ENCODE measurements around the gene VAT1L.

Gene VAT1L

GRCh38 chr16:77788181-77789084 is at the start of gene VAT1L:
TSS of gene VAT1L (plus strand) at chr16:77788564. CDS start at chr16:77788683, 119 bp downstream.
- DNase-seq: no peak

- DNase-seq: no peak
These were observed 49.4 kb upstream of the VAT1L start for GRCh38 chr16:77738706-77739558.

- DNase-seq: no peak
These were observed 48.8 kb upstream of the VAT1L start for GRCh38 chr16:77739559-77739892.

GRCh38 chr16:77744141-77744540 is 44.2 kb upstream of the VAT1L start:
- no peak for DNase-seq

- no peak for DNase-seq
These were observed 42.4 kb upstream of the VAT1L start for GRCh38 chr16:77745972-77746371.

GRCh38 chr16:77748421-77749005 is 39.9 kb upstream of the VAT1L start:
- DNase-seq: no peak

GRCh38 chr16:77749415-77749814 is 38.9 kb upstream of the VAT1L start:
- no peak for DNase-seq

GRCh38 chr16:77758046-77758445 is 30.3 kb upstream of the VAT1L start:
- no peak for DNase-seq

GRCh38 chr16:77758508-77758907 is 29.9 kb upstream of the VAT1L start:
- DNase-seq: no peak

- DNase-seq: no peak
These were observed 29.2 kb upstream of the VAT1L start for GRCh38 chr16:77759201-77759600.

- no peak for DNase-seq
These were observed 28.5 kb upstream of the VAT1L start for GRCh38 chr16:77759821-77760220.

- DNase-seq: no peak
These were observed 27.6 kb upstream of the VAT1L start for GRCh38 chr16:77760800-77761199.

- DNase-seq: no peak
These were observed 27.2 kb upstream of the VAT1L start for GRCh38 chr16:77761204-77761603.

GRCh38 chr16:77762262-77762661 is 26.1 kb upstream of the VAT1L start:
- DNase-seq: no peak

GRCh38 chr16:77763994-77764393 is 24.4 kb upstream of the VAT1L start:
- no peak for DNase-seq

GRCh38 chr16:77767211-77767610 is 21.2 kb upstream of the VAT1L start:
- DNase-seq: no peak

- DNase-seq: no peak
These were observed 20.5 kb upstream of the VAT1L start for GRCh38 chr16:77767826-77768225.

GRCh38 chr16:77775911-77776909 is 12.2 kb upstream of the VAT1L start:
- no peak for DNase-seq

- DNase-seq: no peak
These were observed 10.6 kb upstream of the VAT1L start for GRCh38 chr16:77777745-77778144.

- DNase-seq: no peak
These were observed 8.0 kb upstream of the VAT1L start for GRCh38 chr16:77780378-77780837.

- no peak for DNase-seq
These were observed 7.3 kb upstream of the VAT1L start for GRCh38 chr16:77781091-77781490.

GRCh38 chr16:77782694-77783093 is 5.7 kb upstream of the VAT1L start:
- no peak for DNase-seq

Measured in activated CD4-positive, alpha-beta T cell treated with anti-CD3 and anti-CD28 coated beads for 4 hours (primary cell).